HG02610 (cell line): Measurements from ENCODE around the gene ZMYND11.

Experiments used
- ATAC-seq: cut with Tn5 transposase; IDR thresholded peaks from one replicate; pipeline ENCODE4 v1.9.1; 2021; ENCODE audit warnings: mild to moderate bottlenecking, moderate library complexity; ENCODE audit not compliant: unreplicated experiment

The ZMYND11 gene

DNA sequence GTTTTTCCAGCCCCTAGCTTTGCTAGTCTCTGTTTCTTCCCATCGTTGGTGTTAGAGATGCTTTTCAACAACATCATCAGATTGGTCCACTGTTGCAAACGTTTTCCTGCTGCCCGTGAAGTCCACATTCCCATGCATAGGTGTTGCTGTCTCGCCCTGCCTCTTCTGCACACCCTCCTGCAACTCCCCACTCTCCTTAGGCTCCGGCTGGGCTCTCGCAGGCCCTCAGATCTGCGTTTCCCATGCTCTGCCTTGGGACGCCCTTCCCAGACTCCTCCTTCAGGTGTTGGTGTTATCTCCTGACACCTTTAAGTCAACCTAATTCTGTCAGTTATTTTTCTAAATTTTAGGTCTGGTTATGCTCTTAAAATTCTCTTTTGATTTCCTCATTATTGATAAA lies 55.0 kb downstream of the ZMYND11 start:
- ATAC-seq: no peak

DNA sequence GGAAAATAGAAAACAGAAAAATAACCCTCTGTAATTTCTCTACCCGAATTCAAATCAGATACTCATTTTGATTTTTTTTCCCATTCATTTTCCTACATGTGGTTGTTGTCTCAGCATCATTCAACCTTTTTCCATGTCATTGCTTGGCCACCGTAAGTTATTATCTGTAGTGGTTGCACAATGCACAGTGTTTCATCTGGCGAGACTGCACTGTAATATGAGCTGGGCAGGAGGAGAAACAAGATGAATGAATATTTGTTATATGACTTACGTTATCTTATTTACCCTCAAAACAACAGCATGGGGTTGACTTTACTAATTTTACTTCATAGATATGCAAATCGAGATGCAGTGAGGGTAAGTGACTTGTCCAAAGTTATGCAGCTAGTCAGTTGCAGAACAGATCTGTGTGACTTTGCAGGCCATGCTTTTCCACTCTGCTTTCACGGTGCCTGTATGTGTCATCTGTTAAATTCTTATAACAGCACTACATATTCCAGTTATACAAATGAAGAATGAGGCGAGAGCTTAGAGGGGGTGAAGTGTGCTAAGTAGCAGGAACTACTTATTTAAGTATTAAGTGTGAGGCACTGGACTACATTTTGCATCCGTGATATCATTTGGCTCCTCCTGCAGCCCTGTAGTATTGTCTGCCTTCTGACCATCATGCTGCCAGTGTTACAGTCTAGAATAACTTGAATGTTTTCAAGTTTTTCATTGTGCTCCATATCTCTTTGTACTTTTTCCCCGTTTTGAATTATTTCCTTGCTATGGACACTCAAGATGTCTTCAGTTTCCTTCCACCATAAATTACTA lies 56.7 kb downstream of the ZMYND11 start:
- no peak for ATAC-seq

DNA sequence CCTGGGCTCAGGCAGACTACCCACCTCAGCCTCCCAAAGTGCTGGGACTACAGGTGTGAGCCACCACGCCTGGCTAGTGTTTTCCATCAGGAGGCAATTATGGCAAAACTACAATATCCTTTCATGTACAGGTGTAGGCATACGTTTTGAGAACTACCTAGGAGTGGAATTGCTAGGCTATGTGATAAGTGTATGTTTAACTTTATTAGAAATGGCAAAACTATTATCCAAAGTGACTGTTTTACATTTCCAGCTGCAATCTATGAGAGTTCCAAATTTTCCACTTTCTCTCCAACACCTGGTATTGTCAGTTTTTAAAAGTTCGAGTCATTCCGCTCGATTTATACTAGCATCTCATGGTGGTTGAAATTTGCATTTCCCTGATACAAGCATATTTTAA lies 59.0 kb downstream of the ZMYND11 start:
- ATAC-seq: no peak

DNA sequence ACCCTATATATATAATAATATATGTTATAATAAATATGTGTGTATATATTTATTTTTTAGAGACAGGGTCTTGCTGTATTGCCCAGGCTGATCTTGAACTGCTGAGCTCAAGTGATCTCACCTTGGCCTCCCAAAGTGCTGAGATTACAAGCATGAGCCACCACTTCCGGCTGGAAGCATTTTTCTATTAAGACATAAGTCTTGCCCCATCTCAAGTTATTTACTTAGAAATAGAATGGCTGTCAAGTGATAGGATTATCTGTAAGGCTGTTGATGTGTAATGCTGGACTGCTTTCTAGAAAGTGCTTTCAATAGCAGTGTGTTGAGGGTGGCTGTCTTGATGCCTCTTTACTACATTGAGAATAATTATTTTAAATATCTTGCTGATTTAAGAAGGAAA lies 65.2 kb downstream of the ZMYND11 start:
- ATAC-seq: no peak

DNA sequence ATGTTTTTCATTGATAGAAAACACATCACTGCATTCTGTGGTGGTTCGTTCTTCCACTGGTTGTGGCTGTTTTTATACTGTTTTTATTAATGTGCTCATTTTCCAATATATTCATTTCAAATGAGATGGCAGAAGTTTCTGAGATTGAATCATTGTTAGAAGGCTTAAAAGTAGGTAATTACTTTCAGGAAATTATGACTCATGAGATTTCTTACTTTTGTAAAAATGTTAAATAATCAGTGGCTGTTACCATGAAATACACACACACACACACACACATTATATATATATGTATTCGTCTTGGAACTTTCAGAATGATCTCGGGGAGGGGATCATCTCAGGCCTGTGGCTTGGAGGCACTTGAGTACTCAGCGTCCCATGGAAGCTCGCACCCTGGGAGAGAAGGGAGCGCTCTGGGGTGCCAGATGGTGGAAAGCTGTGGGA lies 66.1 kb downstream of the ZMYND11 start:
- ATAC-seq: no peak

DNA sequence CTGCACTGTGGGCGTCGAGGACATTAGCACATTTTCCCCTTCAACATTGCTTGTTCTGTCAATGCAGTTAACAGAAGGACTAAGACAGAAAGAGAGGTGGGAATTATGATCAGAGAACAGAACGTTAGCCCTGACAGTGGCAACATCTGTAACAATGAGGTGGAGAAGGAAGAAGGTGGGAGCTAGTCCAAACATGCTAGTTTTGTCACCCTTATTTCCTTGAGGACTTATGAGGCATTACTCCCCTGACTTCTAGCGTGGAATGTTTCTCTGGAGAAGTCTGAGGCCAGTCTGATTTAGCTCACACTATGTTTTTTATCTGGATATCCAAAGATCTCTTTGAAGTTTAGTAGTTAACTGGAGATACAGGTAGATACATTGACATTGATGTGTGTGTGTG lies 73.4 kb downstream of the ZMYND11 start:
- no peak for ATAC-seq

DNA sequence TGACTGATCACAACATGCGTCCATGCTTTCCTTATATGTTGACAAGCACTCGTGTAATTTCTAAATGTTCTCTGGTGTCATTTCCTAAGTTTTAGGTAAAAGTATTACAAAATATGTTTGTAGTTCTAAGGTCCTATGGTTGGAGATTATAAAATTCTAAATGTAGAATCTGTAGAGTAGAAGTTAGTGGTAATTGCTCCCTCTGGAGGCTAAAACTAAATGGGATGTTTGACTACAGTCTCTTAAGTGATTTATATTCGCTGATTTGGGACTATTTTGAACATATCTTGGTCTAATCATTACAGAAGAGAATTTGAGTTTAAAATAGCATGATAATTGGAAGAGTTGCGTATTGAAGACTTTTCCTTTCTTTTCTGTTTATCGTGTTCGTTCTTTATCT lies 74.1 kb downstream of the ZMYND11 start:
- ATAC-seq: no peak

DNA sequence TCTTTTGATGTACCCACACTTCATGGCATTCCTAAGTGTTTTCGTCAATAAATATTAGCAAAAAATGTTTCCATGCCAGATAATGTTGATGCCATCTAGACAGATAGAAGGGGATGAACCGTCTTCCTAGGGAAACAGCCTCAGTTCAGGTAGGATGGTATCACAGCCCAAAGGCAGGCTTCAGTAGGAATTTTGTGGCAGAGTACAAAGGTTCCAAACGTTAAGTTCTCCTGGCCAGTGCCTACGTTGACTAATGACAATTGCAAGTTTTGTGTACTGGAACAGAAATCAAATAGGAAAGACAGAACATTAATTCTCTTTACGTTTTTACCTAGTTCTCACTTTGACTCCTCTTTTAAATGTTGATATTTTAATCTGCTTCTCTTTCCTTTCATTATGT lies 75.0 kb downstream of the ZMYND11 start:
- ATAC-seq: no peak

DNA sequence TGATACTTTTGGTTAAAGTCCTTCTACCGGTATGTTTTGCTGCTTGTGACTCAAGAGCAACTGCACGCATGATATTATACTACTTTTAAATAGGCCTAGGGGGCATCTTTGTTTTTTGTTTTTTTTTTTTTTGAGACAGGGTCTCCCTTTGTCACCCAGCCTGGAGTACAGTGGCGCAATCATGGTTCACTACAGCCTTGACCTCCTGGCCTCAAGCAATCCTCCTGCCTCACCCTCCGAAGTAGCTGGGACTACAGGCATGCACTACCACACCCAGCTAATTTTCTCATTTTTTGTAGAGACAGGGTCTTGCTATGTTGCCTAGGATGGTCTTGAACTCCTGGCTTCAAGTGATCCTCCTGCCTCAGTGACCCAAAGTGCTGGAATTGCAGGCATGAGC lies 80.2 kb downstream of the ZMYND11 start:
- ATAC-seq: no peak

DNA sequence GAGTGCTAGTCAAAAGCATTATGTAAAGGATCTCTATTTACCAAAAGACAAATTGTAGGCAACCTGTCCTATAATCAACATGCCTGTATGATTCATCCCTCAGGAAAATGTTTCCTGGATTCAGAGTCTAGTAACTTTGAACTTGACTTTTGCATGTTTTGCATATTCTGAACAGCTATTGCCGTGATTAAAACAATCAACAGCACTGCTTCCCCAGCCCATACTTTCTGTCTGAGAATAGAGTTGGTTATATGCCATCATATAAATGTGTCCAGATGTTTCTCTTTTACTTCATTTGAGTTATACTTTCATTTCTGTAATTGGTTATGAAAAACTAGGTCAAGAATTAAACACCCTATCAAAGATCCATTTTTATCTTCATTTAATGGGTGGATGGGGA lies 83.5 kb downstream of the ZMYND11 start:
- ATAC-seq: no peak

DNA sequence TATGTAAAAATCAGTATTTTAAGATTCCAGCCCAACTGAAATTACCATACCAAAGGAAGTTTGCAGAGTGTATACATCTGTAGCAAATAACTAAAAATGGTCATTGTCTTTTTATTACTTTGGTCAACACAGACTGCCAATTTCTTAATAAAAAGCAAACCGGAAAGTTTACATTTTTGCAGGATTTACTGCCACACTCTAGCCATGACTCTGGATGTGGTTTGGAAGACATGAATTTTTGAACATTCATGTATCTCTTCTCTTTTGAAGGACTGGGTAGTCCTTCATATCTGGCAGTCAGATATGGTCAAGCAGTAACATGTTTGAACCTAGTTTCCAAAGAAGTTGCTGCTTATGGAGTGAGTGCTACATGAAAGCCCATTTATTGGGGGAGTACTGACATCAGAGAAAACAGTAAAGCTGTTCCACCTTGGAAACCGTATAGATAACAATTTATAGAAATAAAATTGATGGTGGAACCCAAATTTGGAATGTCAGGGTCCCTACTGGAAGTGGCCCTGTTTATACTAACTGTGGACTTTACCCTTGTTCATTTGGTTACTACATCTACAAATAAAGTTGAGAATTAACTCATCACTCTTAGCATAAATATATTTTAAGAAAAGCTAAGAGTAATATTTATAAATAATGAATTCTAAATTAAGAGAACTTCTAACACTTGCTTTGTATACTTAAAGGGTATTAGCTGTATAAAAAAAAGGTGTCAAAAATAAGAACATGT lies 84.6 kb downstream of the ZMYND11 start:
- ATAC-seq: no peak

DNA sequence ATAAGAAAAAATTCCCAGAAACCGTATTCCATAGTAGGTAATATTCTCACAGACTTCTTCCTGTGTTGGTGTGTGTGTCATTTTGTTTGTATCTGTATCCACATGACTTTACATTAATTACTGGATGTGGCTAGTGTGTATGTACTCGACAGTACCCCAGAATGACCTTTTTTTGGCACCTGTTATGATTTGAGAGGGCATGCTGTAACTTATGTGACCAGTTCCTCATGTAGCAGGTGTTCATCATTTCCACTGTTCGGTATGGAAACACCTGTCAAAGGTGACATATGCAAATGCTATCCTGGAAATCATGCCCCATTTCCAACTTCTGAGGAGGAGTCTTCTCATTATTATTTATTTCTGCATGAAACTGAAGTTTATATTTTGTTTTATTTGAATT lies 89.3 kb downstream of the ZMYND11 start:
- ATAC-seq: no peak

DNA sequence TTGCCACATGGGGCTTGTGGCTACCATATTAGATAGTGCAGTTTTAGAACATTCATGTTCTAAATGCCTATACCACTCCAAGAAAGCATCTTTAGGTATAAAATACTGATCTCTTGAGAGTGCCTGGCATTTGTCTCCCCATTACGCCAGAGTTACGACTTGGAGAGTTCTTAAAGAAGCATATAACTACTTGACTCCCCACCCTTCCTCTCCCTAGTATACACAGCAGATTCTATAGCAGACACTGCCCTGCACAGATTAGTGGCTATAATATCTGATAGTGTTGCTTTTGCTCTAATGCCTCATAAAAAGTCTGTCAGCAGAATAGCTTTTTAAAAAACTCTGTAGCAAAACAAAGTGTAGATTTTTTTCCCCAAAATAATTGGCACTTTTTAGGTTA lies 90.8 kb downstream of the ZMYND11 start:
- no peak for ATAC-seq

DNA sequence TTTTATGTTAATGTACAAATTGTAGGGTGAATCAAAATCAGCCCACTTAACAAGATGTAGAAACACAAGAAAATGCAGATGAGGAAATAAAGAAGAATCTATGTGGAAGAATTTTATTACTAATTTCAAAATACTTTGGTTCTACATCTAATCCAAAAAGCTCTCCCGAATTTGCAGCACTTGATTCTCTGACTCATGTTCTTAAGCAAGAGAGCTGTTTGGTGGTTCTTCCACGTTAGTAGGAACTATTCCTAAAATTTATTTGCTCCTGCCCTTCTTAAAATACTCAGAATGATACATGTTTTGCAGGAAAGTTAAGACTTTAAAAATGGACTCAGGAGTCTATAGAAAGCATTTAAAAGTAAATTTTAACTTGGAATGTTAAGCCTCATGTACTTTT lies 91.8 kb downstream of the ZMYND11 start:
- ATAC-seq: no peak

DNA sequence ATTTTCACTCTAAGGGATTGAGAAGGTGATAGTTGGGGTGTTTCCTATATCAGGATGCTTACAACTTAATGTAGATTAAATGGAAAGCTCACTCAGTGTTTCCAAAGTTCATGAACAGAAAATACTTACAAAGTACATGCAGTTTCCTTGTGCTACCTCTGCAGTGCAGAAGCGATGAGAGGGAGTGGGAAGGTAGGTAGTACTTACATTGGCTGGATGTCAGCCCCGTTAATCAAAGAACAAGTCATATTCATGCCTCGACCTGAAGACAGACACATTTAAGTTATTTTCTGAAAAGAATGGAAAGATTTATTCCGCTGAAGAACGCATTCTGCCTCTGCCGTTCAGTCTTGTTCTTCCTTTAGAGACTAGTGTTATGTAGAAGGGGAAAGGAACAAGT lies 93.1 kb downstream of the ZMYND11 start:
- ATAC-seq: no peak

DNA sequence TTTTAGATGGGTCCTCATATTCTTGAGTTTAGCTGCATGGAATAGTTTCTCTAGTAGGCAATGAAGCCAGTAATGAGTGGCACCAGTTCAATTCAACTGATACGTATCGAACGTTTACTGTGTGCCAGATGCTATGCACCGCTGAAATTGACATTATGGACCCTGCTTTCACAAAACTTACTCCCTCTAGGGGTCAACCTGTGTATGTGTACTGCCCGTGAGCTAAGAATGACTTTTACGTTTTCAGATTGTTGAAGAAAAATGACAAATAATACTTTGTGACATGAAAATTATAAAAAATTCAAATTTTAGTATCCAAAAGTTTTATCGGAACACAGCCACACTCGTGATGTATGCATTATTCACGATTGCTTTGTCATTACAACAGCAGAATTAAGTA lies 95.5 kb downstream of the ZMYND11 start:
- no peak for ATAC-seq

DNA sequence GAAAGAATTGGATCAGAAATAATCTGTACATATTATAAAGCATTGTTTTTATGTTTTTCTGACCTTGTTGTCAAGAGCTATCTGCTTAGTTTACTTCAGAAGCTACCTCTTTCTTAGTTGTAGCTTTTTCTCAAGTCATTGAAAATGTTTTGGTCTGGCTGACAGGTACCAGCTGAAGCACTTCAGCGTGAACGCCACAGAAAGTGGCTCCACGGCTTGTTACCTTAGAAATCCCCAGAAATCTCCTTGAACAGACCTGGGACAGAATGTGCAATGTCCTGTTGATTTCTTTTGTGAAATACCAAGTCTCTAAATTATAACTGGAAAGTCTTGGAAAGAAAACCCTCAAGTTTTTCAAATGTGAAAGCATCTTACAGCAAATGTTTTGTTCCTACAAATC lies 96.8 kb downstream of the ZMYND11 start:
- no peak for ATAC-seq

DNA sequence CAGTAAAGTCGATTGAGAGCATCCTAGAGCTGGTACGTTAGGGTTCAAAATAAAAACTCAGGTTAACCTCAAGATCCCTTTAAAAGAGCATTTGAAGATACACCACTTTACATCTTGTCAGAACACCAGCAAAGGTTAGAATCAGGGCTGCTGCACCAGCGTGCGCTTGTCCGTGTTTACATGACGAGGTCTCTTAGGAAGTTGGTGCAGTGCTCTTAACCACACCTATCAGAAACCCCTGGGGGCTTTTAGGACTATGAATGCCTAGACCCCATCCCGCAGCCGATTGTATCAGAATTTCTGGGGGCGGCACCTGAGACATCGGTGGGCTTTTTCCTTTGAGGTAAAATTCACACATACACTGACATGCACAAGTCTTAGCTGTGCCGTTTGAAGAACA lies 97.6 kb downstream of the ZMYND11 start:
- no peak for ATAC-seq

DNA sequence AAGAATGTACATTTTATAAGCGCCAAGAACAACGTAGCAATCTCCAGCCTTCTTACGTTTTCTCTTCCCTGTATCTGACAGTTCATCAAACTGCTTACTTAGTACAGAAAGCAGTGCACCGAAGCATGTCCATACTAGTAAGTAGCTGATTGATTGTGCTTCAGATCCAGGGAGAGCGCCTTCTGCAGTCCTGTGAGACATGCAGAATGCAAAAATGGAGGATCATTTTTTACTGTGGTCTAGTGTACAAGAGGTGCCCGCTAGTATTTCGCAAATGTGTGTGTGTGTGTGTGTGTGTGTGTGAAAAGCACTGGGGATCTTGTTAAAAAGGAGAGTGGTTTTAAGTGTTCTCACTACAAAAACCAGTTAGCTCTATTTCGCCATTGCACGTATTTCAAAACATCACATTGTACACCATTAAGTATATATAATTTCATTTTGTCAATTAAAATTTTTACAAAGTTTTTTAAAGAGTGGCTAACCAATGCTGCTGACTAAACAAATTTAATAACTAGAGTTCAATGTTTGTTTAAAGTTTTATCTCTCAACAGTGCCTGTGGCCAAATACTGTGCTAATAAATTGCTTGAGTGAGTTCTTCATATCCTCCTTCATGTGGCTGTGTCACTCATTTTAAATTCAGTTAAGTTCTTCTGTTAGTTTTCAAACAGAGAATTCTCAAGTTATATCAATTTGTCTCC lies 99.6 kb downstream of the ZMYND11 start:
- no peak for ATAC-seq

DNA sequence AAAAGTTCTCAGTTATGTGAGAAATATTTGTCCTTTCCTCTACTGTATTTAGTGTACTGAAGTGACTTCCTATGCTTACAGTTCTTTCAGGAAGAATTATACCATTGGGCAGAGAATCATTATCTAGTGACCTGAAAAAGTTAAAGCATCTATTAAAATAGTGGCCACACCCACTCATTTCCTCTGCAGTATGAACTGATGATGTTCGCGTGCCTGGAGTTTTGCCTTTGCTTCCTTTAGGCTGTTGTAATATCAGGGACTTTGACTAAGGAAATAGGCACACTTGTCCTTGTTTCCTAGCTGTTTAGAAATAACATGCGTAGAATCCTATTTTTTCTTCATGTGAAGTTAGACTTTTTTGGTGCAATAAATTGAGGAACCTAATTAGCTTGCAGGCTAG lies 100.7 kb downstream of the ZMYND11 start:
- no peak for ATAC-seq

DNA sequence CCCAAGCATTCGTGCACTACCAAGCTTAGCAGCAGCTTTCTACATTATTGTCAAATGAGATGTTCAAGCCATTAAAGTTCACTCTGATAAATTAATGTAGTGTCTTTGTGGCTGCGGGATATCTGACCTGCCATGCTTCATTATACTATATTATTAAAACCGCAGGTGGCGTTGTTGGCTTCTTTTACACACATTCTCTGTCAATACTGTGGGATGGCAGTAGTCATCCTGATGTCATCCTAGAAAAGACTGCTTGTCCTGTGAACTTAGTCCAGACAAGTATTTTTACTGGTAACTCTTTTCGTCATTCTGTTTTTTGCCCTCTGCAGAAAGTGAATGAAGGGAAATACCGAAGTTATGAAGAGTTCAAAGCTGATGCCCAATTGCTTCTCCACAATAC lies 103.9 kb downstream of the ZMYND11 start:
- no peak for ATAC-seq

DNA sequence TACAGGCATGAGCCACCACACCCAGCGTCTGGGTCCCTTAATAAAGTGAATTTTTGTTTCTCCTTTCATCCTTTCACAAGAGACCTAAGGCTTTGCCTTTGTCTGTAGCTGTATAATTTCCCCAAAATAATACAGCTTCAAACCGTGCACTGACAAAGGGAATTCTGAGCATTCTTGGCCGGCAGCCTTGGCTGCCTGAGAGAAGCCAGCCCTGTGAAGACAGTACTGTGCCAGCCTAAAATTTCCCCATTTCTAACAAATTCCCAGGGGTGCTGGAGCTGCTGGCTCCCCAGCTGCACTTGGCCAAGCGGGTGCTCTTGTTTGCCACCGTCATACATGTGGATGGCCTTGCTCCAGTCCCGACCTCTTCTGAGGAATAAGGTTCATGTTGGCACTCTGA lies 106.2 kb downstream of the ZMYND11 start:
- no peak for ATAC-seq
